MCF 10A (cell line): ENCODE measurements around the gene NPHP3. TPM values are rescaled to one million over a fixed set of nuclear protein-coding genes. Genes with fewer than 3 reads are reported as not detected.
"Not testable (repeated sequence)": the region's sequence is repeated elsewhere in the genome, so short reads cannot be mapped to it uniquely, and the experiment has no call there.

Source experiments
- BruUV-seq: library from RNA; stranded (reverse); fragments of 400-500 nt; replicated peaks from 2 replicates; lab custom pipeline; 2021; lab: Mats Ljungman, UMichigan
- CTCF ChIA-PET: fragments of 300-600 bp; sonication (Branson Sonifier 250); formaldehyde crosslinking; extraction: SDS; loops from one replicate; lab custom pipeline; 2021; ENCODE audit warnings: antibody characterized with exemption, inconsistent platforms; lab: Yijun Ruan, JAX
- POLR2A ChIA-PET: fragments of 300-600, 350-650 bp; sonication (Branson Sonifier 250); formaldehyde crosslinking; extraction: SDS; loops from one replicate; lab custom pipeline; 2020; ENCODE audit warnings: antibody characterized with exemption, inconsistent platforms; lab: Yijun Ruan, JAX
- DNase-seq: peaks from one replicate; pipeline ENCODE4 v3.0.0-alpha.2; 2018; ENCODE audit not compliant: unreplicated experiment
- H3K27ac Mint-ChIP-seq: one replicate; pipeline ENCODE4 v1.8.0; 2022; ENCODE audit warnings: mild to moderate bottlenecking, low read depth, mixed read lengths; ENCODE audit not compliant: unreplicated experiment
- H3K27me3 Mint-ChIP-seq: one replicate; pipeline ENCODE4 v1.8.0; 2022; ENCODE audit warnings: mixed read lengths; ENCODE audit not compliant: insufficient read depth, unreplicated experiment
- H3K36me3 Mint-ChIP-seq: one replicate; pipeline ENCODE4 v1.8.0; 2022; ENCODE audit warnings: mild to moderate bottlenecking, moderate library complexity, mixed read lengths; ENCODE audit not compliant: insufficient read depth, unreplicated experiment
- H3K4me1 Mint-ChIP-seq: one replicate; pipeline ENCODE4 v1.8.0; 2022; ENCODE audit warnings: mixed read lengths; ENCODE audit not compliant: insufficient read depth, unreplicated experiment
- H3K4me3 Mint-ChIP-seq: one replicate; pipeline ENCODE4 v1.8.0; 2022; ENCODE audit warnings: mild to moderate bottlenecking, moderate library complexity, mixed read lengths; ENCODE audit not compliant: unreplicated experiment
- H3K9me3 Mint-ChIP-seq: one replicate; pipeline ENCODE4 v1.8.0; 2022; ENCODE audit warnings: mixed read lengths; ENCODE audit not compliant: unreplicated experiment
- intact Hi-C: fragments of 100-400 bp; cut with micrococcal nuclease; formaldehyde crosslinking; loops from 2 replicates; pipeline ENCODE4 v1.14.1; 2022
- total RNA-seq: library from RNA; stranded (reverse); gene quantifications from 2 replicates; pipeline ENCODE4 v1.2.3, GENCODE V29; 2022
- TF ChIP-seq, protein P1 (sequence below): fragments of 200-600 bp; IDR thresholded peaks from one replicate; pipeline ENCODE4 v1.8.0; 2022; ENCODE audit warnings: antibody characterized with exemption, mild to moderate bottlenecking; ENCODE audit not compliant: unreplicated experiment

Gene NPHP3
- total RNA-seq, 1 experiment from 2014 or later, result 14.4 TPM

DNA sequence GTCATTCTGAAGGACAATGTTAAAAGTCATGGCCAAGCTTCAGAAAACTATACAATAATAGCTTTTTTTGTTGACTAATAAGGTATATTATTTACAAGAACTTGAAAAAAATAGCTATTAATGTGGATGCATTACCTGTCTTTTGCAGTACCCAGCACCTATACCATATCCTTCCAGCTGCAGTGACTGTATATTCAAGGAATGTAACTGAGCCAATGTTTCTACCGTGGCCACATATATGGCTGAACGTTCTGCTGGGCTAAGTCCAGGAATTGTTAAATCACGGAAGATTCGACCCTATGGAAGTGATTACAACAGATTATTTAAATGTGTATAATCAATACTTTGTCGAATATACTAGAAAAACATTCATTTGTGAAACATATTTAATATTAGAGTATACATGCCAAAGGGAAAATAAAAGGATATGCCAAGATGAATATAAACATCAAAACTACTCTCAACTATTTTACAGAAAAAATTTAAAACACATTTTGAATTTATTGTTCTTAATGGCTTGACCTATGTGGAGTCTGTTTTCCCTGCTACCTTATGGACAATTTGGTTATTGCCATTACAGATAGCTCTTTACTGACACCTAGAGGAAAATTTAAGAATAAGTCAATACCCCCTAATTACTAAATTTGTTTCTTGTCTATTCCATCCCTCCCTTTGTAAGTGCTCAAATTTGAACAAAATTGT lies 80.2 kb downstream of the NPHP3 start:
- DNase-seq, result peak; percentile 58
- Mint-ChIP-seq H3K9me3 (no peaks in the 10 kb centered on the region), H3K4me1 (peaks cover 11% of the 10 kb centered on the region), H3K4me3 (no peak overlapping the region), H3K27me3 (no peaks in the 10 kb centered on the region), H3K27ac (no peak overlapping the region), H3K36me3 (peaks cover 14% of the 10 kb centered on the region)
- POLR2A ChIA-PET, result interaction anchor here (0.7 to 2.3 kb wide), 5 partner anchors 17 to 108 kb away, joined by 3 to 9 read pairs (median 3); partner anchors contain the start of gene ACAD11
- TF ChIP-seq, protein P1, sequence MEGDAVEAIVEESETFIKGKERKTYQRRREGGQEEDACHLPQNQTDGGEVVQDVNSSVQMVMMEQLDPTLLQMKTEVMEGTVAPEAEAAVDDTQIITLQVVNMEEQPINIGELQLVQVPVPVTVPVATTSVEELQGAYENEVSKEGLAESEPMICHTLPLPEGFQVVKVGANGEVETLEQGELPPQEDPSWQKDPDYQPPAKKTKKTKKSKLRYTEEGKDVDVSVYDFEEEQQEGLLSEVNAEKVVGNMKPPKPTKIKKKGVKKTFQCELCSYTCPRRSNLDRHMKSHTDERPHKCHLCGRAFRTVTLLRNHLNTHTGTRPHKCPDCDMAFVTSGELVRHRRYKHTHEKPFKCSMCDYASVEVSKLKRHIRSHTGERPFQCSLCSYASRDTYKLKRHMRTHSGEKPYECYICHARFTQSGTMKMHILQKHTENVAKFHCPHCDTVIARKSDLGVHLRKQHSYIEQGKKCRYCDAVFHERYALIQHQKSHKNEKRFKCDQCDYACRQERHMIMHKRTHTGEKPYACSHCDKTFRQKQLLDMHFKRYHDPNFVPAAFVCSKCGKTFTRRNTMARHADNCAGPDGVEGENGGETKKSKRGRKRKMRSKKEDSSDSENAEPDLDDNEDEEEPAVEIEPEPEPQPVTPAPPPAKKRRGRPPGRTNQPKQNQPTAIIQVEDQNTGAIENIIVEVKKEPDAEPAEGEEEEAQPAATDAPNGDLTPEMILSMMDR, result peak; percentile 54
- no TSS peak for BruUV-seq
- CTCF ChIA-PET, result interaction anchor here (0.6 to 6.8 kb wide), 30 partner anchors 8 to 1004 kb away, joined by 3 to 284 read pairs (median 6); partner anchors contain the start of genes ACAD11 and UBA5
- intact Hi-C loops, result loop anchor here (1.0 to 5.0 kb wide), 3 partner anchors 106 to 289 kb away; partner anchors contain the start of gene DNAJC13

GRCh38 chr3:132641427-132641826 lies 80.8 kb downstream of the NPHP3 start:
- DNase-seq, H3K27ac Mint-ChIP-seq, H3K27me3 Mint-ChIP-seq, BruUV-seq, H3K4me3 Mint-ChIP-seq, H3K9me3 Mint-ChIP-seq: not testable (repeated sequence)
- Mint-ChIP-seq H3K4me1 (peaks cover 17% of the 10 kb centered on the region), H3K36me3 (peaks cover 14% of the 10 kb centered on the region)
- CTCF ChIA-PET, result interaction anchor here (0.6 to 6.8 kb wide), 24 partner anchors 9 to 1005 kb away, joined by 3 to 284 read pairs (median 7); partner anchors contain the start of gene ACAD11
- POLR2A ChIA-PET, result interaction anchor here (0.7 to 2.3 kb wide), 2 partner anchors 19 to 104 kb away, joined by 3 to 9 read pairs; no protein-coding TSS in a partner anchor
- intact Hi-C loops, result loop anchor here (5.0 kb wide), 1 partner anchor 224 kb away; the partner anchor contains the start of gene DNAJC13

- POLR2A ChIA-PET, result interaction anchor here (0.7 to 1.5 kb wide), 3 partner anchors 20 to 110 kb away, joined by 3 to 4 read pairs (median 3); no protein-coding TSS in a partner anchor
- CTCF ChIA-PET, result interaction anchor here (0.6 to 6.8 kb wide), 8 partner anchors 16 to 287 kb away, joined by 3 to 284 read pairs (median 4); no protein-coding TSS in a partner anchor
- H3K4me3 Mint-ChIP-seq, result no peak overlapping the region
Observed at GRCh38 chr3:132638706-132639105, 83.5 kb downstream of the NPHP3 start.

DNA sequence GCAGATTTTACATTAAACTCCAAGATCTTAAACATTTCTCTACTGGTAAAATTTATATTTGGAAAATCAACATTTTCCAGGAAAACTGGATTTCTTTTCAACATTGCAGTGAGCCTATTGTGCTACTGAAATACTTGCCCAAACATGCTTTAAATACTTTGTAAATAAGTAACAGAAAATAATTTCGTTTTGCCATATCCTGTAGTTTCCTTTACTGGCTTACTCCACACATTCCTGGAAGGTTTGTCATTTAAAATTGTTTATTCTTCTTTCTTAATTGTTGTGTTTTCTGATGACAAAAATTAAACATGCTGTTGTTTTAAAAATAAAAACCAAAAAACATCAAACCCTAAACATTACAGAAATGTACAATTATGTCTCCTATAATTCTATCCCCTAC lies 84.6 kb downstream of the NPHP3 start:
- H3K4me3 Mint-ChIP-seq, result no peak overlapping the region
- H3K9me3 Mint-ChIP-seq, result no peaks in the 10 kb centered on the region
- no TSS peak for BruUV-seq
- TF ChIP-seq, protein P1, result no peak
- intact Hi-C loops, result no loop called here
- H3K27ac Mint-ChIP-seq, result peak overlapping the region; percentile 68
- ChIA-PET POLR2A (interaction anchor here (0.6 to 1.5 kb wide), 5 partner anchors 21 to 102 kb away, joined by 3 to 4 read pairs (median 3); no protein-coding TSS in a partner anchor), CTCF (interaction anchor here (6.8 kb wide), 1 partner anchor 100 kb away, joined by 284 read pairs; no protein-coding TSS in a partner anchor)
- DNase-seq, result peak; percentile 3
- H3K36me3 Mint-ChIP-seq, result peaks cover 20% of the 10 kb centered on the region
- no peaks in the 10 kb centered on the region for H3K27me3 Mint-ChIP-seq
- H3K4me1 Mint-ChIP-seq, result peaks cover 19% of the 10 kb centered on the region

More at GRCh38 chr3:132638706-132639105, 83.5 kb downstream of the NPHP3 start:
- DNase-seq, result no peak
- Mint-ChIP-seq H3K9me3 (no peaks in the 10 kb centered on the region), H3K27me3 (no peaks in the 10 kb centered on the region), H3K27ac (peak overlapping the region; percentile 5), H3K4me1 (peaks cover 19% of the 10 kb centered on the region), H3K36me3 (peaks cover 14% of the 10 kb centered on the region)
- BruUV-seq, result no TSS peak
- TF ChIP-seq, protein P1, result no peak
- intact Hi-C loops, result no loop called here
